OCI-LY1 (cell line): Measurements from ENCODE around the gene PLEKHF1.

Source experiments
- EZH2 ChIP-seq: fragments of 200-600 bp; sonication (generic), shearing (Covaris generic); IDR thresholded peaks from 2 replicates; pipeline ENCODE4 v1.8.0; 2017; ENCODE audit warnings: borderline replicate concordance, mixed run types, mild to moderate bottlenecking, antibody characterized with exemption, low read length, moderate library complexity, mixed read lengths
- TF ChIP-seq, protein P1 (sequence below): fragments of 200-600 bp; sonication (generic), shearing (Covaris generic); IDR thresholded peaks from 2 replicates; pipeline ENCODE4 v1.5.1; 2017; ENCODE audit warnings: mild to moderate bottlenecking, antibody characterized with exemption, low read length, moderate library complexity, mixed read lengths

DNA sequence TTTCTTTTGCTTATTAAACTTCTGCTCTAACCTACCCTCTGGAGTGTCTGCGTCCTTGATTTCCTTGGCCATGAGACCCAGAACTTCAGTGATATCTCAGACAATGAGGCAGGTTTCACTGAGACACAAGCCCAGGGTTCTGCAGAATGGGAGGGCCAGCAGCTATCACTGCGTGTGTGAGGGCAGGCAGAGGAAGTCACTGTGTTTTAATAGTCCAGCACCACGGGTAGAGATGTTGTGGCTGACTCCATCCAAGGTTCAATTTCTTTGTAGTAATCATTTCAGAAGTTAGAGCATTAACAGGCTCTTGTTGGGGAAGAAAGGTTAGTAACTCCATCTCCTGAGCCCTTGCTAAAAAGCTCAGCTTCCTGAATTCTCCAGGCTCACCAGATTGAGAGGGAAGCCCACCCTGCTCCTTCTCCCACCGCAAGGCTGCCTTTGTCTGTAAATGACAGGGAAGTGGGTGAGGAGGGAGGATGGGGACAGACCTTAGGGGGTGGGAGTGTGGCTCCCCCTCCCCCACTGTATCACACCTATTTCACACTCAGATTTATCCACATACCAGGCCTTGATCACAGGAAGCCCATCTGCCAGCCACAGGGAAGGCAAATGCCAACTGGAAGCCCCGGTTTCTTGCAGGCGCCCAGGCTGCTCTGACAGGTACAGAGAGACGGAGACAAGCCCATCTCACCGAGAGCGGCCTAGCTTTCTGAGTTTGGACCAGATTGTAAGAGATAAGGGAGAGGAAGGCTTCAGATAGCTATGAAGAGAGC is 47.7 kb downstream of the PLEKHF1 start:
- TF ChIP-seq, protein P1, sequence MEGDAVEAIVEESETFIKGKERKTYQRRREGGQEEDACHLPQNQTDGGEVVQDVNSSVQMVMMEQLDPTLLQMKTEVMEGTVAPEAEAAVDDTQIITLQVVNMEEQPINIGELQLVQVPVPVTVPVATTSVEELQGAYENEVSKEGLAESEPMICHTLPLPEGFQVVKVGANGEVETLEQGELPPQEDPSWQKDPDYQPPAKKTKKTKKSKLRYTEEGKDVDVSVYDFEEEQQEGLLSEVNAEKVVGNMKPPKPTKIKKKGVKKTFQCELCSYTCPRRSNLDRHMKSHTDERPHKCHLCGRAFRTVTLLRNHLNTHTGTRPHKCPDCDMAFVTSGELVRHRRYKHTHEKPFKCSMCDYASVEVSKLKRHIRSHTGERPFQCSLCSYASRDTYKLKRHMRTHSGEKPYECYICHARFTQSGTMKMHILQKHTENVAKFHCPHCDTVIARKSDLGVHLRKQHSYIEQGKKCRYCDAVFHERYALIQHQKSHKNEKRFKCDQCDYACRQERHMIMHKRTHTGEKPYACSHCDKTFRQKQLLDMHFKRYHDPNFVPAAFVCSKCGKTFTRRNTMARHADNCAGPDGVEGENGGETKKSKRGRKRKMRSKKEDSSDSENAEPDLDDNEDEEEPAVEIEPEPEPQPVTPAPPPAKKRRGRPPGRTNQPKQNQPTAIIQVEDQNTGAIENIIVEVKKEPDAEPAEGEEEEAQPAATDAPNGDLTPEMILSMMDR, result no peak
- no peak for TF ChIP-seq EZH2
